Kidney epithelial cell (primary cell): ENCODE measurements around the gene WNT1. TPM values are rescaled to one million over a fixed set of nuclear protein-coding genes. Genes with fewer than 3 reads are reported as not detected.

Experiments used
- DNase-seq: peaks from one replicate; pipeline ENCODE4 v3.0.0-alpha.2; 2010; ENCODE audit warnings: low read depth
- H3K27me3 ChIP-seq: 2 replicates; pipeline ENCODE4 v1.6.0; 2011; ENCODE audit warnings: low read length; ENCODE audit not compliant: control insufficient read depth, insufficient read depth
- H3K36me3 ChIP-seq: 2 replicates; pipeline ENCODE4 v1.5.1; 2011; ENCODE audit warnings: low read length; ENCODE audit not compliant: control insufficient read depth, insufficient read depth
- H3K4me3 ChIP-seq: 2 replicates; pipeline ENCODE4 v1.5.1; 2011; ENCODE audit warnings: low read depth, mild to moderate bottlenecking, control low read depth, low read length
- CTCF ChIP-seq: IDR thresholded peaks from 2 replicates; pipeline ENCODE4 v1.5.1; 2011; ENCODE audit warnings: mild to moderate bottlenecking, moderate library complexity, low read length, control low read depth, inconsistent platforms; ENCODE audit not compliant: insufficient read depth, poor library complexity, severe bottlenecking
- total RNA-seq: library from RNA; depleted of rRNA; stranded (reverse); fragments of >200 nt; gene quantifications from 2 replicates; pipeline ENCODE4 v1.2.3, GENCODE V29; 2015

The WNT1 gene
- total RNA-seq, 1 donor from 2014 or later, result not detected

- Histone ChIP-seq H3K36me3 (no peaks in the 10 kb centered on the region), H3K27me3 (peaks cover 8% of the 10 kb centered on the region), H3K4me3 (no peak overlapping the region)
- DNase-seq, result no peak
- TF ChIP-seq CTCF, result no peak
Measured at GRCh38 chr12:48961801-48962200, 16.3 kb upstream of the WNT1 start.

GRCh38 chr12:48965298-48965838 is 12.8 kb upstream of the WNT1 start:
- no peak for DNase-seq
- peak; percentile 41 for TF ChIP-seq CTCF
- no peak overlapping the region for H3K4me3 ChIP-seq
- peaks cover 27% of the 10 kb centered on the region for H3K27me3 ChIP-seq
- H3K36me3 ChIP-seq, result no peaks in the 10 kb centered on the region

- Histone ChIP-seq H3K27me3 (peaks cover 37% of the 10 kb centered on the region), H3K36me3 (no peaks in the 10 kb centered on the region), H3K4me3 (no peak overlapping the region)
- TF ChIP-seq CTCF, result no peak
- DNase-seq, result no peak
Measured at GRCh38 chr12:48966177-48966895, 11.8 kb upstream of the WNT1 start.

- Histone ChIP-seq H3K36me3 (no peaks in the 10 kb centered on the region), H3K4me3 (no peak overlapping the region), H3K27me3 (peaks cover 53% of the 10 kb centered on the region)
- no peak for TF ChIP-seq CTCF
- DNase-seq, result no peak
Measured at GRCh38 chr12:48967991-48968390, 10.1 kb upstream of the WNT1 start.

GRCh38 chr12:48968467-48968866 is 9.7 kb upstream of the WNT1 start:
- no peak for DNase-seq
- Histone ChIP-seq H3K27me3 (peaks cover 57% of the 10 kb centered on the region), H3K4me3 (no peak overlapping the region), H3K36me3 (no peaks in the 10 kb centered on the region)
- TF ChIP-seq CTCF, result no peak
